ENCODE data around the gene MMEL1. TPM values are rescaled to one million over a fixed set of nuclear protein-coding genes. Genes with fewer than 3 reads are reported as not detected.

MMEL1 gene
- total and polyA plus RNA-seq, 12 donors, result 0.17 to 3.9 (median 0.67) TPM; not detected in 7

DNA sequence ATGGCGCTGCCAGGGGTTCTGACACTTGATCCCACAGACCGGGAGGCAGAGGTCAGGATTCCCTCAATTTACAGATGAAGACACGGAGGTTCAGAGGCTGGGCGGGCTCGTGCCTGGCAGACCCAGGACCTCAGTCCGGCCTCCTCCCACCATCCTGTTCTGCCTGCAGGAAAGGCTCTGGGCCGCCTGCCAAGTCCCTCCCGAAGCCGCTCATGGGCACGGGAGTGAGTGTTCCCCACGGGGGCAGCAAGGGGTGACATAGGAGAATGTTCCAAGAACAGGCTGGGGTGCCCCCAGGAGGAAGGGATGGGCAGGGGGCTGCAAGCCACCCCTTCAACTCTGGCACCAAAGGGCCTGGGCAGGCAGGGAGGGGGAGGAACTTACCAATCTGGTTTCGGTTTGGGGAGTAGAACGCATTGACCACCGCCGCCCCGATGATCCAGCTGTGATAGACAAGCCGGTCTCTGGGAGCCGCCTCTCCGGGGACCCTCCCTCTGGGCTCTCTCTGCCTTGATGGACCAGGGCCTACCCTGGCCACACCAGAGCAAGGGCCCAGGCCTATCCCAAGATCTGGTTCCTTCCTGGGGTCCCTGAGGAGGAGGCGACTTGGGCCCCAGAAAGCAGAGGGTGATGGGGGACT lies 38.7 kb downstream of the MMEL1 start:
- Histone ChIP-seq H3K27ac (peak overlapping the region in 1 of 10 donors; percentile 6), H3K4me1 (peaks cover 0 to 16% (median 11%) of the 10 kb centered on the region in 9 donors), H3K27me3 (peaks cover 0 to 26% (median 0%) of the 10 kb centered on the region in 7 donors), H3K4me3 (peak overlapping the region in 9 of 10 donors; percentile 6 to 51 (median 34)), H3K9me3 (peaks cover 0 to 15% (median 9%) of the 10 kb centered on the region in 11 donors), H3K36me3 (peaks cover 0 to 8% (median 0%) of the 10 kb centered on the region in 9 donors)
- intact Hi-C loops (cut with DNase I), result loop anchor here in 3 of 10 donors (5.0 to 10.0 kb wide), 2 partner anchors 43 to 51 kb away; no protein-coding TSS in a partner anchor
- WGBS, 2 donors, result 34 to 60% methylated on average over 20 of the region's 20 CpGs
- peak in 6 of 8 donors; percentile 19 to 78 (median 64) for ATAC-seq
- TF ChIP-seq, protein P1, sequence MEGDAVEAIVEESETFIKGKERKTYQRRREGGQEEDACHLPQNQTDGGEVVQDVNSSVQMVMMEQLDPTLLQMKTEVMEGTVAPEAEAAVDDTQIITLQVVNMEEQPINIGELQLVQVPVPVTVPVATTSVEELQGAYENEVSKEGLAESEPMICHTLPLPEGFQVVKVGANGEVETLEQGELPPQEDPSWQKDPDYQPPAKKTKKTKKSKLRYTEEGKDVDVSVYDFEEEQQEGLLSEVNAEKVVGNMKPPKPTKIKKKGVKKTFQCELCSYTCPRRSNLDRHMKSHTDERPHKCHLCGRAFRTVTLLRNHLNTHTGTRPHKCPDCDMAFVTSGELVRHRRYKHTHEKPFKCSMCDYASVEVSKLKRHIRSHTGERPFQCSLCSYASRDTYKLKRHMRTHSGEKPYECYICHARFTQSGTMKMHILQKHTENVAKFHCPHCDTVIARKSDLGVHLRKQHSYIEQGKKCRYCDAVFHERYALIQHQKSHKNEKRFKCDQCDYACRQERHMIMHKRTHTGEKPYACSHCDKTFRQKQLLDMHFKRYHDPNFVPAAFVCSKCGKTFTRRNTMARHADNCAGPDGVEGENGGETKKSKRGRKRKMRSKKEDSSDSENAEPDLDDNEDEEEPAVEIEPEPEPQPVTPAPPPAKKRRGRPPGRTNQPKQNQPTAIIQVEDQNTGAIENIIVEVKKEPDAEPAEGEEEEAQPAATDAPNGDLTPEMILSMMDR (IDR thresholded peaks at IDR 0.05), result no peak
- peak; percentile 68 to 77 for DNase-seq

DNA sequence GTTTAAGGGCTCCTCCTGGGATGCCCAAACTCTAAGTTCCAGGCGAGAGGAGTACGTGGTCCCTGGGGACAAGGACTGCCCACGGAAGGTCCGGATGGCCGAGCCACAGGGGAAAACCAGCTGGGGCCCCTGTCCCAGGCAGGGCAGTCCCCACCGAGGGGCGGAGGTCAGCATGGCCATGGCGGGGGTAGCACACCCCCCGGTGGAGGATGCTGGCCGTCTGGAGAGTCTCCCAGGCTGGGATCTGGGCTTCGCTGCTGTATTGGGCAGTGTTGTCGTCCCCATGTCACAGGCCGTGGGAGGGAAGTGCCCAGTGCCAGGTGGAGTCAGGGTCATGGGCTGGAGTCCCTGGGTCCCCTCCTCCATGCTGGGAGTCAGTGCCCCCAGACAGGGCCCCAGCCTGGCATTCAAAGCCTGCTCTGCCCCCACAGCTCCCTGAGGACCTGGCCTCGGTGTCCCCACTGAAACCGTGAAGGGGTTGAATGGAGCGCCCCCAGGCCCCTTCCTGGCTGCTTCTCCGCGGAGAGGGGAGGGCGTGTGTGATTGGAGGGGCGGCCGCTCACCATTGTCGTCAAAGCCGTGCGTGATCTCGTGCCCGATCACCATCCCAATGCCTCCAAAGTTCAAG lies 39.5 kb downstream of the MMEL1 start:
- H3K27me3 ChIP-seq, result peaks cover 0 to 26% (median 0%) of the 10 kb centered on the region in 7 donors
- no peak for ATAC-seq
- intact Hi-C loops (cut with DNase I), result loop anchor here in 3 of 10 donors (5.0 to 10.0 kb wide), 2 partner anchors 44 to 51 kb away; no protein-coding TSS in a partner anchor
- DNase-seq, result peak in 1 of 2 donors; percentile 10
- TF ChIP-seq, protein P1 (IDR thresholded peaks at IDR 0.05), result no peak
- WGBS, 2 donors, result 57 to 62% methylated on average over 26 of the region's 26 CpGs
- peaks cover 0 to 8% (median 2%) of the 10 kb centered on the region in 11 donors for H3K9me3 ChIP-seq
- H3K4me3 ChIP-seq, result peak overlapping the region in 6 of 10 donors; percentile 14 to 51 (median 38)
- H3K4me1 ChIP-seq, result peaks cover 0 to 16% (median 11%) of the 10 kb centered on the region in 9 donors
- H3K27ac ChIP-seq, result no peak overlapping the region
- peaks cover 0 to 8% (median 0%) of the 10 kb centered on the region in 9 donors for H3K36me3 ChIP-seq

GRCh38 chr1:2592672-2593071 lies 40.1 kb downstream of the MMEL1 start:
- Histone ChIP-seq H3K9me3 (peaks cover 0 to under 1% (median 0%) of the 10 kb centered on the region in 11 donors), H3K36me3 (peaks cover 0 to 8% (median 0%) of the 10 kb centered on the region in 9 donors), H3K4me3 (no peak overlapping the region), H3K27ac (no peak overlapping the region), H3K27me3 (peaks cover 0 to 26% (median 0%) of the 10 kb centered on the region in 7 donors), H3K4me1 (peaks cover 2 to 18% (median 11%) of the 10 kb centered on the region in 9 donors)
- DNase-seq (peak in 1 of 2 donors; percentile 9), ATAC-seq (no peak)
- TF ChIP-seq, protein P1 (IDR thresholded peaks at IDR 0.05), result no peak
- 78 to 81% methylated on average over 15 of the region's 15 CpGs for WGBS, 2 donors
- intact Hi-C loops (cut with DNase I), result loop anchor here in 3 of 10 donors (5.0 to 10.0 kb wide), 2 partner anchors 45 to 52 kb away; no protein-coding TSS in a partner anchor

GRCh38 chr1:2591581-2592261 lies 41.1 kb downstream of the MMEL1 start:
- H3K36me3 ChIP-seq, result peaks cover 0 to 8% (median 0%) of the 10 kb centered on the region in 9 donors
- TF ChIP-seq, protein P1 (IDR thresholded peaks at IDR 0.05), result no peak
- WGBS, 2 donors, result 96% methylated on average over 11 to 12 of the region's 12 CpGs
- intact Hi-C loops (cut with DNase I), result loop anchor here in 3 of 10 donors (5.0 to 10.0 kb wide), 2 partner anchors 46 to 53 kb away; no protein-coding TSS in a partner anchor
- peaks cover 6 to 26% (median 17%) of the 10 kb centered on the region in 9 donors for H3K4me1 ChIP-seq
- ATAC-seq (no peak), DNase-seq (no peak)
- H3K27ac ChIP-seq, result no peak overlapping the region
- H3K4me3 ChIP-seq, result no peak overlapping the region
- peaks cover 0 to 26% (median 0%) of the 10 kb centered on the region in 7 donors for H3K27me3 ChIP-seq
- no peaks in the 10 kb centered on the region for H3K9me3 ChIP-seq

Measured in heart right ventricle (tissue), 16 donors.